ENCODE data around the gene BNC2. TPM values are rescaled to one million over a fixed set of nuclear protein-coding genes. Genes with fewer than 3 reads are reported as not detected.

The BNC2 gene
- total RNA-seq, 4 donors from 2014 or later: 20.5 to 55.4 (median 26.2) TPM

GRCh38 chr9:16846986-16847385 lies 23.5 kb downstream of the BNC2 start:
- in situ Hi-C loops (cut with MboI; ENCODE audit: low pct_ligation_motif_present in 1 of 4, low pct_unique_long_range_greater_than_20kb in 1 of 4, low sequenced_read_pairs in 3 of 4): no loop called here
- no peak for DNase-seq
- intact Hi-C loops (cut with DNase I; ENCODE audit: low total_unique reads): no loop called here
- no peaks in the 10 kb centered on the region for H3K27me3 ChIP-seq
- no peaks in the 10 kb centered on the region for H3K9me3 ChIP-seq
- H3K27ac ChIP-seq: no peak overlapping the region
- WGBS, 2 donors (ENCODE audit: low coverage in 1 of 2): 58 to 81% methylated on average over 2 to 3 of the region's 3 CpGs
- H3K4me1 ChIP-seq: no peaks in the 10 kb centered on the region
- H3K36me3 ChIP-seq: no peaks in the 10 kb centered on the region
- no peak overlapping the region for H3K4me3 ChIP-seq
- TF ChIP-seq CTCF (IDR thresholded peaks at IDR 0.05) (no peak), POLR2AphosphoS5 (IDR thresholded peaks at IDR 0.05) (no peak), POLR2A (IDR thresholded peaks at IDR 0.05) (no peak), EP300 (IDR thresholded peaks at IDR 0.05; ENCODE audit: low read depth) (no peak)

GRCh38 chr9:16846367-16846766 lies 24.1 kb downstream of the BNC2 start:
- Histone ChIP-seq H3K36me3 (no peaks in the 10 kb centered on the region), H3K27me3 (no peaks in the 10 kb centered on the region), H3K4me3 (no peak overlapping the region), H3K4me1 (no peaks in the 10 kb centered on the region), H3K9me3 (no peaks in the 10 kb centered on the region), H3K27ac (no peak overlapping the region)
- intact Hi-C loops (cut with DNase I; ENCODE audit: low total_unique reads): no loop called here
- TF ChIP-seq EP300 (IDR thresholded peaks at IDR 0.05; ENCODE audit: low read depth) (no peak), POLR2A (IDR thresholded peaks at IDR 0.05) (no peak), CTCF (IDR thresholded peaks at IDR 0.05) (no peak), POLR2AphosphoS5 (IDR thresholded peaks at IDR 0.05) (no peak)
- in situ Hi-C loops (cut with MboI; ENCODE audit: low pct_ligation_motif_present in 1 of 4, low pct_unique_long_range_greater_than_20kb in 1 of 4, low sequenced_read_pairs in 3 of 4): no loop called here
- no peak for DNase-seq
- 86 to 89% methylated on average over 5 to 6 of the region's 6 CpGs for WGBS, 2 donors (ENCODE audit: low coverage in 1 of 2)

- H3K4me1 ChIP-seq: peaks cover 0 to 27% (median 5%) of the 10 kb centered on the region in 4 donors
- no peaks in the 10 kb centered on the region for H3K27me3 ChIP-seq
- no peaks in the 10 kb centered on the region for H3K9me3 ChIP-seq
- 74 to 87% methylated on average over 5 of the region's 5 CpGs for WGBS, 2 donors (ENCODE audit: low coverage in 1 of 2)
- in situ Hi-C loops (cut with MboI; ENCODE audit: low pct_ligation_motif_present in 1 of 4, low pct_unique_long_range_greater_than_20kb in 1 of 4, low sequenced_read_pairs in 3 of 4) (no loop called here), intact Hi-C loops (cut with DNase I; ENCODE audit: low total_unique reads) (no loop called here)
- TF ChIP-seq CTCF (IDR thresholded peaks at IDR 0.05): no peak
- no peak for TF ChIP-seq EP300 (IDR thresholded peaks at IDR 0.05; ENCODE audit: low read depth)
- TF ChIP-seq POLR2A (IDR thresholded peaks at IDR 0.05): no peak
- no peak for TF ChIP-seq POLR2AphosphoS5 (IDR thresholded peaks at IDR 0.05)
- DNase-seq: no peak
- no peak overlapping the region for H3K27ac ChIP-seq
- H3K4me3 ChIP-seq: no peak overlapping the region
- no peaks in the 10 kb centered on the region for H3K36me3 ChIP-seq
Measured at GRCh38 chr9:16834817-16835216, 35.7 kb downstream of the BNC2 start.

- no peak for DNase-seq
- WGBS, 2 donors (ENCODE audit: low coverage in 1 of 2): 19 to 51% methylated on average over 2 to 3 of the region's 3 CpGs
- Histone ChIP-seq H3K9me3 (no peaks in the 10 kb centered on the region), H3K4me1 (peaks cover 0 to 34% (median 13%) of the 10 kb centered on the region in 4 donors), H3K4me3 (no peak overlapping the region), H3K27me3 (peaks cover 7% of the 10 kb centered on the region), H3K36me3 (no peaks in the 10 kb centered on the region), H3K27ac (peak overlapping the region in 3 of 4 donors; percentile 22 to 45 (median 23))
- in situ Hi-C loops (cut with MboI; ENCODE audit: low pct_ligation_motif_present in 1 of 4, low pct_unique_long_range_greater_than_20kb in 1 of 4, low sequenced_read_pairs in 3 of 4) (no loop called here), intact Hi-C loops (cut with DNase I; ENCODE audit: low total_unique reads) (no loop called here)
- TF ChIP-seq POLR2AphosphoS5 (IDR thresholded peaks at IDR 0.05) (no peak), CTCF (IDR thresholded peaks at IDR 0.05) (no peak), EP300 (IDR thresholded peaks at IDR 0.05; ENCODE audit: low read depth) (no peak), POLR2A (IDR thresholded peaks at IDR 0.05) (no peak)
Measured at GRCh38 chr9:16833296-16833835, 37.1 kb downstream of the BNC2 start.
